Osteoblast (primary cell): ENCODE measurements around the gene HEATR5A. TPM values are rescaled to one million over a fixed set of nuclear protein-coding genes. Genes with fewer than 3 reads are reported as not detected.
"Not testable (repeated sequence)": the region's sequence is repeated elsewhere in the genome, so short reads cannot be mapped to it uniquely, and the experiment has no call there.

Experiments used
- DNase-seq: peaks from one replicate; pipeline ENCODE4 v3.0.0; 2011; ENCODE audit warnings: low spot score, mixed read lengths; ENCODE audit not compliant: insufficient read length; ENCODE audit errors: missing footprints
- H2AFZ ChIP-seq: 2 replicates; pipeline ENCODE4 v1.6.0; 2011; ENCODE audit warnings: mild to moderate bottlenecking, low read length
- H3K27ac ChIP-seq: 2 replicates; pipeline ENCODE4 v1.5.1; 2011; ENCODE audit warnings: mild to moderate bottlenecking, low read depth, low read length, moderate library complexity
- H3K27me3 ChIP-seq: 2 replicates; pipeline ENCODE4 v1.6.0; 2012; ENCODE audit warnings: mild to moderate bottlenecking, control low read depth, inconsistent platforms, low read length, moderate library complexity; ENCODE audit not compliant: insufficient read depth
- H3K36me3 ChIP-seq: 2 replicates; pipeline ENCODE4 v1.5.1; 2011; ENCODE audit warnings: mild to moderate bottlenecking, low read length, control low read depth, moderate library complexity; ENCODE audit not compliant: insufficient read depth
- H3K4me1 ChIP-seq: 2 replicates; pipeline ENCODE4 v1.5.1; 2011; ENCODE audit warnings: mild to moderate bottlenecking, low read length, control low read depth, moderate library complexity; ENCODE audit not compliant: insufficient read depth
- H3K4me2 ChIP-seq: 2 replicates; pipeline ENCODE4 v1.6.0; 2011; ENCODE audit warnings: mild to moderate bottlenecking, low read length; ENCODE audit not compliant: insufficient read depth
- H3K4me3 ChIP-seq: fragments of 200-600 bp; sonication (generic); 3 replicates; pipeline ENCODE4 v1.5.1; 2012; ENCODE audit warnings: mild to moderate bottlenecking, low read length, inconsistent platforms; ENCODE audit not compliant: insufficient read depth
- H3K79me2 ChIP-seq: 2 replicates; pipeline ENCODE4 v1.6.0; 2012; ENCODE audit warnings: mild to moderate bottlenecking, low read length, control low read depth, inconsistent platforms; ENCODE audit not compliant: insufficient read depth
- H3K9me3 ChIP-seq: 2 replicates; pipeline ENCODE4 v1.5.1; 2011; ENCODE audit warnings: low read depth, low read length, control low read depth
- H4K20me1 ChIP-seq: 2 replicates; pipeline ENCODE4 v1.6.0; 2012; ENCODE audit warnings: mild to moderate bottlenecking, low read length, control low read depth; ENCODE audit not compliant: insufficient read depth
- CTCF ChIP-seq: IDR thresholded peaks from 2 replicates; pipeline ENCODE4 v1.5.1; 2011; ENCODE audit warnings: mild to moderate bottlenecking, low read depth, low read length, moderate library complexity; ENCODE audit errors: extremely low read depth
- total RNA-seq: library from RNA; depleted of rRNA; stranded (reverse); fragments of >200 nt; gene quantifications from 2 replicates; pipeline ENCODE4 v1.2.3, GENCODE V29; 2012

Gene HEATR5A
- total RNA-seq, 1 donor = 46.0 TPM

GRCh38 chr14:31261523-31261858 is 158.9 kb downstream of the HEATR5A start:
- no peak for DNase-seq
- Histone ChIP-seq H3K4me1 (peaks cover 32% of the 10 kb centered on the region), H3K9me3 (no peaks in the 10 kb centered on the region), H3K27ac (peak overlapping the region; percentile 13), H3K27me3 (no peaks in the 10 kb centered on the region), H4K20me1 (no peaks in the 10 kb centered on the region), H3K4me3 (no peak overlapping the region), H3K36me3 (no peaks in the 10 kb centered on the region), H2AFZ (peak overlapping the region; percentile 24), H3K79me2 (no peaks in the 10 kb centered on the region), H3K4me2 (no peak overlapping the region)
- TF ChIP-seq CTCF = no peak

GRCh38 chr14:31259040-31259435 is 161.3 kb downstream of the HEATR5A start:
- H3K4me3 ChIP-seq, DNase-seq, H4K20me1 ChIP-seq, H3K4me2 ChIP-seq, H3K36me3 ChIP-seq, H2AFZ ChIP-seq, H3K27ac ChIP-seq, H3K27me3 ChIP-seq, H3K79me2 ChIP-seq, H3K9me3 ChIP-seq: not testable (repeated sequence)
- peaks cover 23% of the 10 kb centered on the region for H3K4me1 ChIP-seq

- H3K79me2 ChIP-seq = no peaks in the 10 kb centered on the region
- H3K27me3 ChIP-seq = no peaks in the 10 kb centered on the region
- H3K4me1 ChIP-seq = peaks cover 18% of the 10 kb centered on the region
- no peak overlapping the region for H2AFZ ChIP-seq
- no peaks in the 10 kb centered on the region for H3K9me3 ChIP-seq
- H3K36me3 ChIP-seq = no peaks in the 10 kb centered on the region
- DNase-seq = no peak
- H3K4me3 ChIP-seq = no peak overlapping the region
- no peak overlapping the region for H3K4me2 ChIP-seq
- no peaks in the 10 kb centered on the region for H4K20me1 ChIP-seq
- no peak overlapping the region for H3K27ac ChIP-seq
- no peak for TF ChIP-seq CTCF
These were observed 161.8 kb downstream of the HEATR5A start for GRCh38 chr14:31258427-31259039.

GRCh38 chr14:31257554-31258426 is 162.6 kb downstream of the HEATR5A start:
- not testable (repeated sequence) for H3K79me2 ChIP-seq, H4K20me1 ChIP-seq, H3K36me3 ChIP-seq, H3K9me3 ChIP-seq, DNase-seq, H3K27me3 ChIP-seq, H2AFZ ChIP-seq, H3K27ac ChIP-seq, H3K4me3 ChIP-seq, H3K4me2 ChIP-seq
- H3K4me1 ChIP-seq = peaks cover 13% of the 10 kb centered on the region

- no peak for DNase-seq
- H3K4me3 ChIP-seq = no peak overlapping the region
- H2AFZ ChIP-seq = no peak overlapping the region
- H3K36me3 ChIP-seq = no peaks in the 10 kb centered on the region
- no peaks in the 10 kb centered on the region for H3K9me3 ChIP-seq
- H3K4me1 ChIP-seq = peaks cover 7% of the 10 kb centered on the region
- no peaks in the 10 kb centered on the region for H3K79me2 ChIP-seq
- H3K27me3 ChIP-seq = no peaks in the 10 kb centered on the region
- TF ChIP-seq CTCF = no peak
- no peak overlapping the region for H3K27ac ChIP-seq
- no peaks in the 10 kb centered on the region for H4K20me1 ChIP-seq
- no peak overlapping the region for H3K4me2 ChIP-seq
These were observed 163.2 kb downstream of the HEATR5A start for GRCh38 chr14:31257244-31257553.
